ENCODE measurements around the gene MSL1. TPM values are rescaled to one million over a fixed set of nuclear protein-coding genes. Genes with fewer than 3 reads are reported as not detected.

The MSL1 gene
- total and polyA plus RNA-seq, 2 of the 13 experiments (the other 11 are each of a cell fraction or from before 2014, with no cell fraction given): 63.8 to 88.5 TPM

DNA sequence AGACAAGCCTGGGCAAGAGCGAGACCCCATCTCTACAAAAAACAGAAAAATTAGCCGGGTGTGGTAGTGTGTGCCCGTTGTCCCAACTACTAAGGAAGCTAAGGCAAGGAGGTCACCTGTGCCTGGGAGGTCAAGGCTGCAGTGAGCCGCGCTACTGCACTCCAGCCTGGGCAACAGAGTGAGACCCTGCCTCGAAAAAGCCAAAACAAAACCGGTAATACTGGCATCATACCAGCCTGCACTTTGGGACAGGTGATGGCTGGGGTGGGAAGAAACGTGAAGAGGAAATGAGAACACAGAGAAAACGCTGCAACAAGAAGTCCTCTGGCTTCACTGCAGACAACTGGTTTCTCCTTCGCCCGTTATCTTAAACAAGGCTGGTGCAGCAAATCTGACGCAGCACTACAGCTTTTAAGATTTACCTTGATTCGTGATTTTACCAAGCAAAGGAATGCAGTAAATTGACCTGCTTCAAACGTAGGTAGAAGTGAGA lies 17.8 kb downstream of the MSL1 start (continued):
- TF ChIP-seq ZNF256 (CRISPR knock-in tag; conservative IDR thresholded peaks at IDR 0.05) (no peak; the same call in 1 of the 2 replicates), ATM (IDR thresholded peaks at IDR 0.05; ENCODE audit: borderline replicate concordance) (no peak), ZNF672 (CRISPR knock-in tag; IDR thresholded peaks at IDR 0.05) (no peak), ZNF644 (CRISPR knock-in tag; IDR thresholded peaks at IDR 0.05; ENCODE audit: low read depth) (no peak), MAF1 (CRISPR knock-in tag; IDR thresholded peaks at IDR 0.05; ENCODE audit: borderline replicate concordance) (no peak; the same call in 1 of the 2 replicates), MEIS2 (CRISPR knock-in tag; IDR thresholded peaks at IDR 0.05) (no peak), KDM2A (CRISPR knock-in tag; IDR thresholded peaks at IDR 0.05; ENCODE audit: borderline replicate concordance, low read depth) (peak; percentile 50; the same call in 1 of the 2 replicates), SIX4 (CRISPR knock-in tag; IDR thresholded peaks at IDR 0.05) (no peak)
- TF ChIP-seq, protein P1, sequence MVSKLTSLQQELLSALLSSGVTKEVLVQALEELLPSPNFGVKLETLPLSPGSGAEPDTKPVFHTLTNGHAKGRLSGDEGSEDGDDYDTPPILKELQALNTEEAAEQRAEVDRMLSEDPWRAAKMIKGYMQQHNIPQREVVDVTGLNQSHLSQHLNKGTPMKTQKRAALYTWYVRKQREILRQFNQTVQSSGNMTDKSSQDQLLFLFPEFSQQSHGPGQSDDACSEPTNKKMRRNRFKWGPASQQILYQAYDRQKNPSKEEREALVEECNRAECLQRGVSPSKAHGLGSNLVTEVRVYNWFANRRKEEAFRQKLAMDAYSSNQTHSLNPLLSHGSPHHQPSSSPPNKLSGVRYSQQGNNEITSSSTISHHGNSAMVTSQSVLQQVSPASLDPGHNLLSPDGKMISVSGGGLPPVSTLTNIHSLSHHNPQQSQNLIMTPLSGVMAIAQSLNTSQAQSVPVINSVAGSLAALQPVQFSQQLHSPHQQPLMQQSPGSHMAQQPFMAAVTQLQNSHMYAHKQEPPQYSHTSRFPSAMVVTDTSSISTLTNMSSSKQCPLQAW (CRISPR knock-in tag; IDR thresholded peaks at IDR 0.05): peak; percentile 1; the same call in 1 of the 2 replicates
- TF ChIP-seq, protein P2, sequence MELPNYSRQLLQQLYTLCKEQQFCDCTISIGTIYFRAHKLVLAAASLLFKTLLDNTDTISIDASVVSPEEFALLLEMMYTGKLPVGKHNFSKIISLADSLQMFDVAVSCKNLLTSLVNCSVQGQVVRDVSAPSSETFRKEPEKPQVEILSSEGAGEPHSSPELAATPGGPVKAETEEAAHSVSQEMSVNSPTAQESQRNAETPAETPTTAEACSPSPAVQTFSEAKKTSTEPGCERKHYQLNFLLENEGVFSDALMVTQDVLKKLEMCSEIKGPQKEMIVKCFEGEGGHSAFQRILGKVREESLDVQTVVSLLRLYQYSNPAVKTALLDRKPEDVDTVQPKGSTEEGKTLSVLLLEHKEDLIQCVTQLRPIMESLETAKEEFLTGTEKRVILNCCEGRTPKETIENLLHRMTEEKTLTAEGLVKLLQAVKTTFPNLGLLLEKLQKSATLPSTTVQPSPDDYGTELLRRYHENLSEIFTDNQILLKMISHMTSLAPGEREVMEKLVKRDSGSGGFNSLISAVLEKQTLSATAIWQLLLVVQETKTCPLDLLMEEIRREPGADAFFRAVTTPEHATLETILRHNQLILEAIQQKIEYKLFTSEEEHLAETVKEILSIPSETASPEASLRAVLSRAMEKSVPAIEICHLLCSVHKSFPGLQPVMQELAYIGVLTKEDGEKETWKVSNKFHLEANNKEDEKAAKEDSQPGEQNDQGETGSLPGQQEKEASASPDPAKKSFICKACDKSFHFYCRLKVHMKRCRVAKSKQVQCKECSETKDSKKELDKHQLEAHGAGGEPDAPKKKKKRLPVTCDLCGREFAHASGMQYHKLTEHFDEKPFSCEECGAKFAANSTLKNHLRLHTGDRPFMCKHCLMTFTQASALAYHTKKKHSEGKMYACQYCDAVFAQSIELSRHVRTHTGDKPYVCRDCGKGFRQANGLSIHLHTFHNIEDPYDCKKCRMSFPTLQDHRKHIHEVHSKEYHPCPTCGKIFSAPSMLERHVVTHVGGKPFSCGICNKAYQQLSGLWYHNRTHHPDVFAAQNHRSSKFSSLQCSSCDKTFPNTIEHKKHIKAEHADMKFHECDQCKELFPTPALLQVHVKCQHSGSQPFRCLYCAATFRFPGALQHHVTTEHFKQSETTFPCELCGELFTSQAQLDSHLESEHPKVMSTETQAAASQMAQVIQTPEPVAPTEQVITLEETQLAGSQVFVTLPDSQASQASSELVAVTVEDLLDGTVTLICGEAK (IDR thresholded peaks at IDR 0.05): no peak
- TF ChIP-seq, protein P2 (CRISPR knock-in tag; IDR thresholded peaks at IDR 0.05): no peak
- TF ChIP-seq, protein P3, sequence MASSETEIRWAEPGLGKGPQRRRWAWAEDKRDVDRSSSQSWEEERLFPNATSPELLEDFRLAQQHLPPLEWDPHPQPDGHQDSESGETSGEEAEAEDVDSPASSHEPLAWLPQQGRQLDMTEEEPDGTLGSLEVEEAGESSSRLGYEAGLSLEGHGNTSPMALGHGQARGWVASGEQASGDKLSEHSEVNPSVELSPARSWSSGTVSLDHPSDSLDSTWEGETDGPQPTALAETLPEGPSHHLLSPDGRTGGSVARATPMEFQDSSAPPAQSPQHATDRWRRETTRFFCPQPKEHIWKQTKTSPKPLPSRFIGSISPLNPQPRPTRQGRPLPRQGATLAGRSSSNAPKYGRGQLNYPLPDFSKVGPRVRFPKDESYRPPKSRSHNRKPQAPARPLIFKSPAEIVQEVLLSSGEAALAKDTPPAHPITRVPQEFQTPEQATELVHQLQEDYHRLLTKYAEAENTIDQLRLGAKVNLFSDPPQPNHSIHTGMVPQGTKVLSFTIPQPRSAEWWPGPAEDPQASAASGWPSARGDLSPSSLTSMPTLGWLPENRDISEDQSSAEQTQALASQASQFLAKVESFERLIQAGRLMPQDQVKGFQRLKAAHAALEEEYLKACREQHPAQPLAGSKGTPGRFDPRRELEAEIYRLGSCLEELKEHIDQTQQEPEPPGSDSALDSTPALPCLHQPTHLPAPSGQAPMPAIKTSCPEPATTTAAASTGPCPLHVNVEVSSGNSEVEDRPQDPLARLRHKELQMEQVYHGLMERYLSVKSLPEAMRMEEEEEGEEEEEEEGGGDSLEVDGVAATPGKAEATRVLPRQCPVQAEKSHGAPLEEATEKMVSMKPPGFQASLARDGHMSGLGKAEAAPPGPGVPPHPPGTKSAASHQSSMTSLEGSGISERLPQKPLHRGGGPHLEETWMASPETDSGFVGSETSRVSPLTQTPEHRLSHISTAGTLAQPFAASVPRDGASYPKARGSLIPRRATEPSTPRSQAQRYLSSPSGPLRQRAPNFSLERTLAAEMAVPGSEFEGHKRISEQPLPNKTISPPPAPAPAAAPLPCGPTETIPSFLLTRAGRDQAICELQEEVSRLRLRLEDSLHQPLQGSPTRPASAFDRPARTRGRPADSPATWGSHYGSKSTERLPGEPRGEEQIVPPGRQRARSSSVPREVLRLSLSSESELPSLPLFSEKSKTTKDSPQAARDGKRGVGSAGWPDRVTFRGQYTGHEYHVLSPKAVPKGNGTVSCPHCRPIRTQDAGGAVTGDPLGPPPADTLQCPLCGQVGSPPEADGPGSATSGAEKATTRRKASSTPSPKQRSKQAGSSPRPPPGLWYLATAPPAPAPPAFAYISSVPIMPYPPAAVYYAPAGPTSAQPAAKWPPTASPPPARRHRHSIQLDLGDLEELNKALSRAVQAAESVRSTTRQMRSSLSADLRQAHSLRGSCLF (CRISPR knock-in tag; IDR thresholded peaks at IDR 0.05; ENCODE audit: borderline replicate concordance): 0 out of 2 replicates have a peak, but pooled peaks have one; percentile 76
